DOHH2 (cell line): ENCODE data around the gene JAK1.
"Not testable (repeated sequence)": the region's sequence is repeated elsewhere in the genome, so short reads cannot be mapped to it uniquely, and the experiment has no call there.

Source experiments
- H3F3A ChIP-seq: fragments of 200-600 bp; sonication (generic), shearing (Covaris generic); 2 replicates; pipeline ENCODE4 v1.6.0; 2016; ENCODE audit warnings: antibody characterized with exemption, mild to moderate bottlenecking; ENCODE audit not compliant: control insufficient read depth, insufficient read depth
- H3K27ac ChIP-seq: fragments of 200-600 bp; sonication (generic); 2 replicates; pipeline ENCODE4 v1.5.1; 2014; ENCODE audit warnings: low read depth, mild to moderate bottlenecking, low read length, moderate library complexity
- H3K27me3 ChIP-seq: fragments of 200-600 bp; sonication (generic); 2 replicates; pipeline ENCODE4 v1.6.1; 2014; ENCODE audit warnings: mild to moderate bottlenecking, low read length, mixed read lengths; ENCODE audit not compliant: control insufficient read depth
- H3K36me3 ChIP-seq: fragments of 200-600 bp; sonication (generic); 2 replicates; pipeline ENCODE4 v1.6.1; 2014; ENCODE audit warnings: mild to moderate bottlenecking, low read length, moderate library complexity, mixed read lengths; ENCODE audit not compliant: control insufficient read depth
- H3K4me1 ChIP-seq: fragments of 200-600 bp; sonication (generic); 2 replicates; pipeline ENCODE4 v1.6.1; 2014; ENCODE audit warnings: mild to moderate bottlenecking, low read length, mixed read lengths; ENCODE audit not compliant: control insufficient read depth
- H3K4me2 ChIP-seq: fragments of 200-600 bp; sonication (generic); 2 replicates; pipeline ENCODE4 v1.6.0; 2014; ENCODE audit warnings: mild to moderate bottlenecking, low read length, moderate library complexity
- H3K4me3 ChIP-seq: fragments of 200-600 bp; sonication (generic); 2 replicates; pipeline ENCODE4 v1.5.1; 2014; ENCODE audit warnings: mild to moderate bottlenecking, low read length, mixed read lengths
- H3K79me2 ChIP-seq: fragments of 200-600 bp; sonication (generic); 2 replicates; pipeline ENCODE4 v1.6.1; 2014; ENCODE audit warnings: mild to moderate bottlenecking, low read length, mixed read lengths; ENCODE audit not compliant: control insufficient read depth
- H3K9me2 ChIP-seq: fragments of 200-600 bp; sonication (generic); replicated peaks from 2 replicates; pipeline ENCODE4 v1.6.1; 2014; ENCODE audit warnings: mild to moderate bottlenecking, low read length, mixed read lengths; ENCODE audit not compliant: control insufficient read depth
- H3K9me3 ChIP-seq: fragments of 200-600 bp; sonication (generic); 2 replicates; pipeline ENCODE4 v1.6.1; 2014; ENCODE audit warnings: antibody characterized with exemption, low read length, mixed read lengths; ENCODE audit not compliant: control insufficient read depth, insufficient read depth
- H4K20me1 ChIP-seq: fragments of 200-600 bp; sonication (generic); 2 replicates; pipeline ENCODE4 v1.6.0; 2014; ENCODE audit warnings: low read depth, mild to moderate bottlenecking, antibody characterized with exemption, low read length, moderate library complexity; ENCODE audit not compliant: control insufficient read depth, insufficient read depth
- EZH2phosphoT487 ChIP-seq: fragments of 200-600 bp; sonication (generic); IDR thresholded peaks from 2 replicates; pipeline ENCODE4 v1.6.1; 2017; ENCODE audit warnings: borderline replicate concordance, mild to moderate bottlenecking, antibody characterized with exemption, low read length, moderate library complexity, mixed read lengths
- TF ChIP-seq, protein P1 (sequence below): fragments of 200-600 bp; sonication (generic); IDR thresholded peaks from one replicate; pipeline ENCODE4 v1.5.1; 2014; ENCODE audit warnings: antibody characterized with exemption, mild to moderate bottlenecking, low read depth, low read length; ENCODE audit not compliant: poor library complexity, severe bottlenecking

JAK1 gene

DNA sequence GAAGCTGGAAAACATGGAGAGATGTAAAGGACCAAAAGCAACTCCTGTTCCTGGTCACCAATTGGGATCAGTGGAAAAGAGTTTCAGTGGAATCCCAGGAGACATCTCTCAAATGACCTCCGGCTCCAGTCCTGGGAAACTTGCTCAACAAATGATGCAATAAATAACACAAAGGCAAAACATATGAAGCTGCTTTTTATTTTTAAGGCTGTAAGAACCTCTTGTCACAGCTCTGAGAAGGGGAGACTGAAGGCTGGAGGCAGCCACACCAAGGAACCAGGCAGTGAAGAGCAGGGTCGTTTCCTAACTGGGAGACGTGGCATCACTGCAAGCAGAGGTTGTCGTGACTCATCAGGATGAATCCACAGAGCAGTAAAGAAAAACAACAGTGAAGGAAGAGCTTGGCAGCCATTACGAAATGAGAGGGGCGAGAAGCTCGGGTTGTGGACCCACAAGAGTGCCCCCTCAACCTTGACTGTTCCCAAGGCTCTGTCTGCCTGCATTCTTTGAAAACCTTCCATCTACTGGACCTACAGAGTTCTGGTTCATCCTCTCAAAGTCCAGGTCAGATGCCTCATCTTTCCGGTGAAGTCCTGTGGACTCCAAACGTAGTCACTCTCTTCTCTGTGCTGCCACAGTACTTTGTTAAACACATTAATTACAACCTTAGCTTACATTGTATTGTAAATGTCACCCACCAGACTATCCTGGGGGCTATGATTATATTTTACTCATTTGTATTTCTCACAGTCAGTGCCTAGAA, 32.1 kb downstream of the JAK1 start:
- Histone ChIP-seq H3K9me3 (0 out of 2 replicates have a peak, but pooled peaks cover 3% of the 10 kb centered on the region), H3K79me2 (peaks cover 95% of the 10 kb centered on the region), H3K4me3 (0 out of 2 replicates have a peak overlapping the region, but pooled peaks have one; percentile 10), H3K4me2 (peak overlapping the region; percentile 48), H3K27me3 (no peaks in the 10 kb centered on the region), H3K9me2 (no peaks in the 10 kb centered on the region), H3F3A (no peaks in the 10 kb centered on the region), H3K4me1 (peaks cover 23% of the 10 kb centered on the region), H4K20me1 (peaks cover 39% of the 10 kb centered on the region), H3K36me3 (peaks cover 3% of the 10 kb centered on the region; the same call in 1 of the 2 replicates), H3K27ac (no peak overlapping the region)
- TF ChIP-seq, protein P1, sequence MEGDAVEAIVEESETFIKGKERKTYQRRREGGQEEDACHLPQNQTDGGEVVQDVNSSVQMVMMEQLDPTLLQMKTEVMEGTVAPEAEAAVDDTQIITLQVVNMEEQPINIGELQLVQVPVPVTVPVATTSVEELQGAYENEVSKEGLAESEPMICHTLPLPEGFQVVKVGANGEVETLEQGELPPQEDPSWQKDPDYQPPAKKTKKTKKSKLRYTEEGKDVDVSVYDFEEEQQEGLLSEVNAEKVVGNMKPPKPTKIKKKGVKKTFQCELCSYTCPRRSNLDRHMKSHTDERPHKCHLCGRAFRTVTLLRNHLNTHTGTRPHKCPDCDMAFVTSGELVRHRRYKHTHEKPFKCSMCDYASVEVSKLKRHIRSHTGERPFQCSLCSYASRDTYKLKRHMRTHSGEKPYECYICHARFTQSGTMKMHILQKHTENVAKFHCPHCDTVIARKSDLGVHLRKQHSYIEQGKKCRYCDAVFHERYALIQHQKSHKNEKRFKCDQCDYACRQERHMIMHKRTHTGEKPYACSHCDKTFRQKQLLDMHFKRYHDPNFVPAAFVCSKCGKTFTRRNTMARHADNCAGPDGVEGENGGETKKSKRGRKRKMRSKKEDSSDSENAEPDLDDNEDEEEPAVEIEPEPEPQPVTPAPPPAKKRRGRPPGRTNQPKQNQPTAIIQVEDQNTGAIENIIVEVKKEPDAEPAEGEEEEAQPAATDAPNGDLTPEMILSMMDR, result no peak
- TF ChIP-seq EZH2phosphoT487, result no peak

GRCh38 chr1:64933296-64934070, 32.9 kb downstream of the JAK1 start:
- peaks cover 35% of the 10 kb centered on the region for H4K20me1 ChIP-seq
- no peaks in the 10 kb centered on the region for H3K27me3 ChIP-seq
- H3K4me3 ChIP-seq, result 0 out of 2 replicates have a peak overlapping the region, but pooled peaks have one; percentile 10
- H3K4me1 ChIP-seq, result peaks cover 29% of the 10 kb centered on the region
- 0 out of 2 replicates have a peak, but pooled peaks cover 3% of the 10 kb centered on the region for H3K9me3 ChIP-seq
- no peak overlapping the region for H3K27ac ChIP-seq
- no peaks in the 10 kb centered on the region for H3K9me2 ChIP-seq
- H3K4me2 ChIP-seq, result peak overlapping the region; percentile 48
- H3K79me2 ChIP-seq, result peaks cover 95% of the 10 kb centered on the region
- H3F3A ChIP-seq, result no peaks in the 10 kb centered on the region
- H3K36me3 ChIP-seq, result peaks cover 3% of the 10 kb centered on the region; the same call in 1 of the 2 replicates
- TF ChIP-seq, protein P1, result no peak
- no peak for TF ChIP-seq EZH2phosphoT487

DNA sequence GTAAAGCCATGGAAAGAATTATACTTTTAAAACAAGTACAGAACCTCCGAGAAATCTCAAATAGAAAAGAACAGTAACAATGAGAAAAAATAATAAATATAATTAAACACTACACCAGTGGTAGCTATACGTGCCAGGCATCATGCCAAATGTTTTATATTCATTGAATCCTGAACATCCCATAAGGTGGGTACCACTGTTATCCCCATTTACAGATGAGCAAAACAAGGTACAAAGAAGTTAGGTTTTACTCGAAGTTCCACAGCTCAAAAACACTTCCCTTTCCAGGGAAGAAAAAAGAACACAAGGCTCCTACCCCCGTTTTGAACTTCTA, 33.4 kb downstream of the JAK1 start:
- Histone ChIP-seq H3K27me3 (no peaks in the 10 kb centered on the region), H3K4me3 (no peak overlapping the region), H3K27ac (no peak overlapping the region), H3K4me1 (peaks cover 32% of the 10 kb centered on the region), H3F3A (no peaks in the 10 kb centered on the region), H3K4me2 (0 out of 2 replicates have a peak overlapping the region, but pooled peaks have one; percentile 48), H3K36me3 (peaks cover 3% of the 10 kb centered on the region; the same call in 1 of the 2 replicates), H3K9me2 (no peaks in the 10 kb centered on the region), H3K9me3 (0 out of 2 replicates have a peak, but pooled peaks cover 3% of the 10 kb centered on the region), H3K79me2 (peaks cover 95% of the 10 kb centered on the region), H4K20me1 (peaks cover 40% of the 10 kb centered on the region)
- no peak for TF ChIP-seq EZH2phosphoT487

GRCh38 chr1:64930640-64931039, 35.7 kb downstream of the JAK1 start:
- not testable (repeated sequence) for H3K4me2 ChIP-seq, H3K27ac ChIP-seq, H3K36me3 ChIP-seq, H3F3A ChIP-seq, H3K9me3 ChIP-seq, H3K27me3 ChIP-seq, H3K4me3 ChIP-seq, H3K9me2 ChIP-seq
- Histone ChIP-seq H3K79me2 (peaks cover 95% of the 10 kb centered on the region), H4K20me1 (peaks cover 55% of the 10 kb centered on the region), H3K4me1 (peaks cover 32% of the 10 kb centered on the region)
